KOPT-K1 (cell line): ENCODE results near the gene AAR2.

Experiments
- H3K27ac ChIP-seq: fragments of 200-600 bp; sonication (generic); 2 replicates; pipeline ENCODE4 v1.5.1; 2016; ENCODE audit warnings: antibody characterized with exemption, mild to moderate bottlenecking, low read depth, low read length; ENCODE audit not compliant: poor library complexity, severe bottlenecking
- H3K36me3 ChIP-seq: fragments of 200-600 bp; sonication (generic); 2 replicates; pipeline ENCODE4 v1.5.1; 2017; ENCODE audit warnings: antibody characterized with exemption, mild to moderate bottlenecking, low read length, moderate library complexity; ENCODE audit not compliant: insufficient read depth
- H3K9me3 ChIP-seq: fragments of 200-600 bp; sonication (generic); 2 replicates; pipeline ENCODE4 v1.5.1; 2017; ENCODE audit warnings: antibody characterized with exemption, low read length, mild to moderate bottlenecking; ENCODE audit not compliant: insufficient read depth, poor library complexity, severe bottlenecking

AAR2 gene

GRCh38 chr20:36235892-36236785, at the start of gene AAR2:
Gene AAR2 (plus strand): TSS chr20:36236478. CDS start chr20:36239869, 3,391 bp downstream.
- Histone ChIP-seq H3K36me3 (peaks cover 28% of the 10 kb centered on the region), H3K9me3 (no peaks in the 10 kb centered on the region), H3K27ac (peak within 1 kb of the TSS; percentile 67)

GRCh38 chr20:36193977-36194712, 42.1 kb upstream of the AAR2 start:
- Histone ChIP-seq H3K9me3 (no peaks in the 10 kb centered on the region), H3K36me3 (no peaks in the 10 kb centered on the region)

GRCh38 chr20:36196676-36197075, 39.6 kb upstream of the AAR2 start:
- Histone ChIP-seq H3K27ac (no peak overlapping the region), H3K36me3 (no peaks in the 10 kb centered on the region), H3K9me3 (no peaks in the 10 kb centered on the region)

More at GRCh38 chr20:36193977-36194712, 42.1 kb upstream of the AAR2 start:
- no peak overlapping the region for H3K27ac ChIP-seq

- no peaks in the 10 kb centered on the region for H3K36me3 ChIP-seq
- H3K27ac ChIP-seq, result no peak overlapping the region
- no peaks in the 10 kb centered on the region for H3K9me3 ChIP-seq
These were observed 39.0 kb upstream of the AAR2 start for GRCh38 chr20:36197271-36197670.

- Histone ChIP-seq H3K27ac (no peak overlapping the region), H3K36me3 (no peaks in the 10 kb centered on the region), H3K9me3 (no peaks in the 10 kb centered on the region)
These were observed 36.7 kb upstream of the AAR2 start for GRCh38 chr20:36199345-36200257.

- H3K9me3 ChIP-seq, result no peaks in the 10 kb centered on the region
- no peak overlapping the region for H3K27ac ChIP-seq
- H3K36me3 ChIP-seq, result no peaks in the 10 kb centered on the region
These were observed 35.8 kb upstream of the AAR2 start for GRCh38 chr20:36200451-36200850.

GRCh38 chr20:36201198-36201597, 35.1 kb upstream of the AAR2 start:
- H3K36me3 ChIP-seq, result no peaks in the 10 kb centered on the region
- H3K27ac ChIP-seq, result no peak overlapping the region
- H3K9me3 ChIP-seq, result no peaks in the 10 kb centered on the region

GRCh38 chr20:36202891-36203338, 33.4 kb upstream of the AAR2 start:
- H3K27ac ChIP-seq, result no peak overlapping the region
- H3K36me3 ChIP-seq, result no peaks in the 10 kb centered on the region
- H3K9me3 ChIP-seq, result no peaks in the 10 kb centered on the region

- Histone ChIP-seq H3K36me3 (no peaks in the 10 kb centered on the region), H3K27ac (no peak overlapping the region), H3K9me3 (no peaks in the 10 kb centered on the region)
These were observed 32.4 kb upstream of the AAR2 start for GRCh38 chr20:36203861-36204260.

GRCh38 chr20:36205026-36205425, 31.3 kb upstream of the AAR2 start:
- no peaks in the 10 kb centered on the region for H3K36me3 ChIP-seq
- no peak overlapping the region for H3K27ac ChIP-seq
- no peaks in the 10 kb centered on the region for H3K9me3 ChIP-seq

- Histone ChIP-seq H3K27ac (no peak overlapping the region), H3K9me3 (no peaks in the 10 kb centered on the region)
These were observed 30.2 kb upstream of the AAR2 start for GRCh38 chr20:36206068-36206467.

GRCh38 chr20:36206641-36207040, 29.6 kb upstream of the AAR2 start:
- Histone ChIP-seq H3K27ac (no peak overlapping the region), H3K36me3 (no peaks in the 10 kb centered on the region), H3K9me3 (no peaks in the 10 kb centered on the region)

More at GRCh38 chr20:36206068-36206467, 30.2 kb upstream of the AAR2 start:
- no peaks in the 10 kb centered on the region for H3K36me3 ChIP-seq

GRCh38 chr20:36207602-36208001, 28.7 kb upstream of the AAR2 start:
- Histone ChIP-seq H3K9me3 (no peaks in the 10 kb centered on the region), H3K27ac (no peak overlapping the region), H3K36me3 (no peaks in the 10 kb centered on the region)

GRCh38 chr20:36208257-36208656, 28.0 kb upstream of the AAR2 start:
- Histone ChIP-seq H3K9me3 (no peaks in the 10 kb centered on the region), H3K27ac (no peak overlapping the region), H3K36me3 (no peaks in the 10 kb centered on the region)
